MM.1S (cell line): ENCODE results near the gene ELMO1.

ENCODE experiments used
- DNase-seq: peaks from one replicate; pipeline ENCODE4 v3.0.0-alpha.2; 2015
- H2AFZ ChIP-seq: fragments of 300-600 bp; sonication (generic); 2 replicates; pipeline ENCODE4 v1.6.0; 2016; ENCODE audit warnings: antibody characterized with exemption, low read length
- H3F3A ChIP-seq: fragments of 300-600 bp; sonication (generic); 2 replicates; pipeline ENCODE4 v1.6.1; 2016; ENCODE audit warnings: mild to moderate bottlenecking, antibody characterized with exemption, low read length, moderate library complexity, mixed read lengths; ENCODE audit not compliant: insufficient read depth
- H3K27ac ChIP-seq: fragments of 300-600 bp; sonication (generic); 2 replicates; pipeline ENCODE4 v1.5.1; 2016; ENCODE audit warnings: mild to moderate bottlenecking, low read length
- H3K27me3 ChIP-seq: fragments of 300-600 bp; sonication (generic); replicated peaks from 2 replicates; pipeline ENCODE4 v1.6.0; 2016; ENCODE audit warnings: low read length; ENCODE audit not compliant: insufficient read depth
- H3K36me3 ChIP-seq: fragments of 300-600 bp; sonication (generic); replicated peaks from 2 replicates; pipeline ENCODE4 v1.6.1; 2016; ENCODE audit warnings: mild to moderate bottlenecking, low read length, mixed read lengths; ENCODE audit not compliant: insufficient read depth
- H3K4me1 ChIP-seq: fragments of 300-600 bp; sonication (generic); 2 replicates; pipeline ENCODE4 v1.6.1; 2016; ENCODE audit warnings: low read length, mixed read lengths
- H3K4me2 ChIP-seq: fragments of 300-600 bp; sonication (generic); 2 replicates; pipeline ENCODE4 v1.6.0; 2016; ENCODE audit warnings: low read depth, low read length
- H3K4me3 ChIP-seq: fragments of 300-600 bp; sonication (generic); 2 replicates; pipeline ENCODE4 v1.5.1; 2016; ENCODE audit warnings: low read length, mixed read lengths
- H3K79me2 ChIP-seq: fragments of 300-600 bp; sonication (generic); 2 replicates; pipeline ENCODE4 v1.6.1; 2016; ENCODE audit warnings: mixed run types, low read length, mixed read lengths
- H3K9ac ChIP-seq: fragments of 300-600 bp; sonication (generic); 2 replicates; pipeline ENCODE4 v1.6.1; 2016; ENCODE audit warnings: low read length, mixed read lengths
- H3K9me2 ChIP-seq: fragments of 300-600 bp; sonication (generic); replicated peaks from 2 replicates; pipeline ENCODE4 v1.6.1; 2016; ENCODE audit warnings: mild to moderate bottlenecking, low read length, mixed read lengths; ENCODE audit not compliant: insufficient read depth
- H3K9me3 ChIP-seq: fragments of 300-600 bp; sonication (generic); replicated peaks from 2 replicates; pipeline ENCODE4 v1.6.1; 2016; ENCODE audit warnings: mild to moderate bottlenecking, low read length, mixed read lengths; ENCODE audit not compliant: insufficient read depth
- H4K20me1 ChIP-seq: fragments of 300-600 bp; sonication (generic); 2 replicates; pipeline ENCODE4 v1.6.1; 2016; ENCODE audit warnings: mild to moderate bottlenecking, low read length, moderate library complexity, mixed read lengths; ENCODE audit not compliant: insufficient read depth
- EZH2 ChIP-seq: fragments of 300-600 bp; sonication (generic); optimal IDR thresholded peaks from 2 replicates; pipeline ENCODE3; 2017; ENCODE audit warnings: low read depth, mild to moderate bottlenecking, antibody characterized with exemption, low read length, mixed read lengths
- EZH2phosphoT487 ChIP-seq: fragments of 300-600 bp; sonication (generic); IDR thresholded peaks from 2 replicates; pipeline ENCODE4 v1.6.1; 2018; ENCODE audit warnings: antibody characterized with exemption, low read length
- TF ChIP-seq, protein P1 (sequence below): fragments of 300-600 bp; sonication (generic); IDR thresholded peaks from 2 replicates; pipeline ENCODE4 v1.5.1; 2016; ENCODE audit warnings: antibody characterized with exemption, low read length, mixed read lengths

ELMO1 gene

GRCh38 chr7:37391791-37392672 is 56.6 kb downstream of the ELMO1 start:
- H3K9ac ChIP-seq: no peak overlapping the region
- H3K27me3 ChIP-seq: no peaks in the 10 kb centered on the region
- peaks cover 29% of the 10 kb centered on the region for H3K4me1 ChIP-seq
- H3K9me3 ChIP-seq: no peaks in the 10 kb centered on the region
- no peaks in the 10 kb centered on the region for H3K36me3 ChIP-seq
- H3F3A ChIP-seq: 0 out of 2 replicates have a peak, but pooled peaks cover 4% of the 10 kb centered on the region
- no peaks in the 10 kb centered on the region for H3K9me2 ChIP-seq
- H3K4me3 ChIP-seq: no peak overlapping the region
- H2AFZ ChIP-seq: no peak overlapping the region
- DNase-seq: no peak
- no peaks in the 10 kb centered on the region for H4K20me1 ChIP-seq
- H3K4me2 ChIP-seq: no peak overlapping the region
- no peaks in the 10 kb centered on the region for H3K79me2 ChIP-seq
- TF ChIP-seq EZH2phosphoT487: no peak
- TF ChIP-seq EZH2: no peak
- TF ChIP-seq, protein P1, sequence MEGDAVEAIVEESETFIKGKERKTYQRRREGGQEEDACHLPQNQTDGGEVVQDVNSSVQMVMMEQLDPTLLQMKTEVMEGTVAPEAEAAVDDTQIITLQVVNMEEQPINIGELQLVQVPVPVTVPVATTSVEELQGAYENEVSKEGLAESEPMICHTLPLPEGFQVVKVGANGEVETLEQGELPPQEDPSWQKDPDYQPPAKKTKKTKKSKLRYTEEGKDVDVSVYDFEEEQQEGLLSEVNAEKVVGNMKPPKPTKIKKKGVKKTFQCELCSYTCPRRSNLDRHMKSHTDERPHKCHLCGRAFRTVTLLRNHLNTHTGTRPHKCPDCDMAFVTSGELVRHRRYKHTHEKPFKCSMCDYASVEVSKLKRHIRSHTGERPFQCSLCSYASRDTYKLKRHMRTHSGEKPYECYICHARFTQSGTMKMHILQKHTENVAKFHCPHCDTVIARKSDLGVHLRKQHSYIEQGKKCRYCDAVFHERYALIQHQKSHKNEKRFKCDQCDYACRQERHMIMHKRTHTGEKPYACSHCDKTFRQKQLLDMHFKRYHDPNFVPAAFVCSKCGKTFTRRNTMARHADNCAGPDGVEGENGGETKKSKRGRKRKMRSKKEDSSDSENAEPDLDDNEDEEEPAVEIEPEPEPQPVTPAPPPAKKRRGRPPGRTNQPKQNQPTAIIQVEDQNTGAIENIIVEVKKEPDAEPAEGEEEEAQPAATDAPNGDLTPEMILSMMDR: no peak
- no peak overlapping the region for H3K27ac ChIP-seq

DNA sequence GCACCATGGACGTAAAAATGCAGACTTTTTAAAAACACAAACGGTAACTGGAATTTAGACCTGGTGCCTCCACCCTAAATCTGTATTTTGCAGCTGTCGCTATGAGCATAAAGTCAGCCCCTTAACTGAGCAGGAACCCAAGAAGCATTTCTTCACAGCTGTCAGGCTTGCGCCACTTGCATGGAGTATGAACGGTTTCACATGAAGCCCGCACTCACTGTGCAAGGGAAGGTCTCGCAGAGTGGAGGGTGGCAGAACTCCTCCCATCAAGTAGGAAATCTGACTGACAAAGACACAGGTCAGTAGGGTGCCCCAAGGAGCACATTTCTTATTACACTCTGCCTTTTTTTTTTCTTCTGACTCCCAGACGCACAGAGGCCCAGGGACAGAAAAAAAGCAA is 58.5 kb downstream of the ELMO1 start:
- H3K27me3 ChIP-seq: no peaks in the 10 kb centered on the region
- H3F3A ChIP-seq: 0 out of 2 replicates have a peak, but pooled peaks cover 4% of the 10 kb centered on the region
- H3K27ac ChIP-seq: no peak overlapping the region
- H3K9me2 ChIP-seq: no peaks in the 10 kb centered on the region
- no peak overlapping the region for H3K9ac ChIP-seq
- no peaks in the 10 kb centered on the region for H4K20me1 ChIP-seq
- peaks cover 19% of the 10 kb centered on the region for H3K4me1 ChIP-seq
- no peaks in the 10 kb centered on the region for H3K79me2 ChIP-seq
- no peak overlapping the region for H3K4me3 ChIP-seq
- TF ChIP-seq EZH2phosphoT487 (no peak), EZH2 (no peak)
- TF ChIP-seq, protein P1: no peak
- H3K9me3 ChIP-seq: no peaks in the 10 kb centered on the region
- no peaks in the 10 kb centered on the region for H3K36me3 ChIP-seq
- DNase-seq: no peak
- H2AFZ ChIP-seq: no peak overlapping the region
- H3K4me2 ChIP-seq: no peak overlapping the region

DNA sequence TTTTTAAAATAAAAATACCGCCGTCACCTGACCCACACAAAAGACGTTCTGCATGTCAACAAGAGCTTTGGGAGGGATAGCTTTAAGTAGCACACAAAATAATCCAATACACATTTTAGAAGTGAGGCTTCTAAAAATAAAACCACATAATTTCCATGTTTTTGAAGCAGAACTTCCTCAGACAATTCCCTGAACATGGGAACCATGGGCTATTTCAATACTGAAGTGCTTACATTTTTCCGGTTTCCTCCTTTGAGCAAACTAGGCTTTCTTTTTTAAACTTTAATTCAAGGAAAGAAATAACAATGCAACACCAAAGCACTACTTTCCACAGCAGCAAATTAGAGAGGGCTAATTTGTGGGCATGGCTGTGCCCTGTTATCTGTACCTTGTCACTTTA is 59.9 kb downstream of the ELMO1 start:
- Histone ChIP-seq H3K4me2 (no peak overlapping the region), H3K9ac (no peak overlapping the region), H3K9me3 (no peaks in the 10 kb centered on the region), H4K20me1 (no peaks in the 10 kb centered on the region), H3K27ac (no peak overlapping the region), H3K4me1 (peaks cover 7% of the 10 kb centered on the region), H3F3A (0 out of 2 replicates have a peak, but pooled peaks cover 1% of the 10 kb centered on the region), H3K4me3 (no peak overlapping the region), H2AFZ (no peak overlapping the region), H3K27me3 (no peaks in the 10 kb centered on the region), H3K36me3 (no peaks in the 10 kb centered on the region), H3K9me2 (no peaks in the 10 kb centered on the region), H3K79me2 (no peaks in the 10 kb centered on the region)
- no peak for DNase-seq
- TF ChIP-seq, protein P1: no peak
- TF ChIP-seq EZH2phosphoT487 (no peak), EZH2 (no peak)
